DMS114 treated with DMSO at 0.1 percent for 48 hours (cell line): ENCODE results near the gene MYO9A.
"Not testable (repeated sequence)": the region's sequence is repeated elsewhere in the genome, so short reads cannot be mapped to it uniquely, and the experiment has no call there.

Experiments used
- DNase-seq: peaks from one replicate; lab custom pipeline; 2025; ENCODE audit not compliant: unreplicated experiment; lab: John Stamatoyannopoulos, UW

Gene MYO9A

GRCh38 chr15:72042865-72043264 is 75.1 kb downstream of the MYO9A start:
- DNase-seq: no peak

- no peak for DNase-seq
These were observed 75.9 kb downstream of the MYO9A start for GRCh38 chr15:72042054-72042453.

GRCh38 chr15:72037321-72037720 is 80.6 kb downstream of the MYO9A start:
- no peak for DNase-seq

GRCh38 chr15:72034859-72035650 is 82.9 kb downstream of the MYO9A start:
- no peak for DNase-seq

DNA sequence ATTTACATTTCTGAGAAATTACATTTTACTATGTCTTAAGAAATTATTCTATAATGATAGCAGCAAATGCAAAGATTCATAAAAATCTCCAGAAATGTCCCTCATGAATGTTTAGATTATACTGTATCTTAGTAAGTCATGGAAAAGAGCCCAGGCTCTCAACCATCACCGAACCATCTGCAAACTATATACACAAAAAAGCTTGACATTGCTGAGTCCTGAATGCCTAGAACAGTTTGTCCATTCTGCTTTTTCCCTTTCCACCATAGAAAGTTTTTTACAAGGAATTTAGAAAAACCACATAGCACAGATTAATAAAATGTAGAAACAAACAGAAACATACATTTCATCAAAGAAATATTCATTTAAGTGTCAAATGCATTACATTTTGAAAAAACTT is 83.6 kb downstream of the MYO9A start:
- DNase-seq: no peak

- DNase-seq: no peak
These were observed 84.2 kb downstream of the MYO9A start for GRCh38 chr15:72033711-72034110.

GRCh38 chr15:72033285-72033684 is 84.7 kb downstream of the MYO9A start:
- no peak for DNase-seq

DNA sequence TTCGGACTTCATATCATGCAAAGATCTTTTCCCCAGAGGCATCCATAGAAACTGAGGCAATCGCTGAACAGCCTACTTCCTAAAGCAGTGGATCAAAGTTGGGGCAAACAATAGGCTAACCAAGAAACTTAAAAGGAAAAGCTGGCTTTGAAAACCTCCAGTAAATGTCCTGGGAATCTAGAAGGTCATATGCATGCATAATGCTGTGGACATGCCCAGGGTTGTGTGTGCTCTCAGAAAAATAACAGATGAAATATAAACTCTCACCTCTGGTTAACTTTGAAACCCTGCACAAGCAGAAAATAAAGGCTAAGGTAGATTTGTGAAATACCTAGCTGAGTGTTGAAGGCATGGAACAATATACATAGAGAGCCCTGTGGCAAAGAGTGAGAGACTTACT is 96.3 kb downstream of the MYO9A start:
- no peak for DNase-seq

DNA sequence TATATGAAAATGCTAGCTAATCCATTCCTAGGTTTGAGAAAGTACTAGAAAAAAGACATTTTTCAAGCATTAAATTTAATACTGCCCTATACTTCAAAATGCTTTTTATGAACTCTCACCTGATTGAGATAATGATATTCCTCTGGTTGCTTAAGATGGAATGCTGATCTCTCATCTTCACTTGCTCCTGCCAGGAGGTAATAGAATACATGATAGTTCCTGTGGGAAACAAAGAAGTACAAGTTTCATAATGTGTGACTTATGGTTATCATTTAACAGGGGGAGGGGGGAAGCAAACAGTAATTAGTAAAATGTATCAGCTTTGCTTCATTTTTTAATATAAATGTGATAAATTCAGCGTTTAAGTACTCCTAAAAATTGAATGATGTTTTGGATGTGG is 97.2 kb downstream of the MYO9A start:
- DNase-seq: no peak

- not testable (repeated sequence) for DNase-seq
These were observed 103.4 kb downstream of the MYO9A start for GRCh38 chr15:72014555-72014954.

GRCh38 chr15:72013703-72014102 is 104.2 kb downstream of the MYO9A start:
- no peak for DNase-seq

DNA sequence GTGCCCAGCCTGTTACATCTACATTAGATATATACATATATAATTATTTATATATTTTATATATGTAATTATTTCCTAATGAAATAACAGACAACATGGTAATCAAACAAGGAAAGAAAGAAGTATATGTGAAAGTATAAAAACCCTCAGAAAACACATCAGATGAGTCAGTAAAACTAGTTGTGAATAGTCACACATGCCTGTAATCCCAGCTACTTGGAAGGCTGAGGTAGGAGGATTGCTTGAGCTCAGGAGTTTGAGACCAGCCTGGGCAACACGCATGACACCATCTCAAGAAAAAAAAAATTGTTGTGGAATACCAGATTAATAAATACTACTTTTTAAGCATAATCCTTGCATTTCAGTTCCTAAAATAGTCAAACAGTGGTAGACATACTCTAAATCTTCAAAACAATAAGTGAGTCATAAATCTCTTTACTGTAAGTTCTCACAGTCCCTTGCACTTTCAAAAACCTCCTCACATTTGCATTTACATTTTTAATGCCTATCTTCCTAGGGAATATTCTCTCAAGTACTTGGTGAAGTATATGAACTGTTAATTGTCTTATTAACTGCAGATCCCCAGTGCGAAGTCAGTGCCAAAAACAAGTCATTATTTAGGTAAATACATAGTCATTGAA is 106.5 kb downstream of the MYO9A start:
- no peak for DNase-seq

- no peak for DNase-seq
These were observed 108.7 kb downstream of the MYO9A start for GRCh38 chr15:72009222-72009621.

DNA sequence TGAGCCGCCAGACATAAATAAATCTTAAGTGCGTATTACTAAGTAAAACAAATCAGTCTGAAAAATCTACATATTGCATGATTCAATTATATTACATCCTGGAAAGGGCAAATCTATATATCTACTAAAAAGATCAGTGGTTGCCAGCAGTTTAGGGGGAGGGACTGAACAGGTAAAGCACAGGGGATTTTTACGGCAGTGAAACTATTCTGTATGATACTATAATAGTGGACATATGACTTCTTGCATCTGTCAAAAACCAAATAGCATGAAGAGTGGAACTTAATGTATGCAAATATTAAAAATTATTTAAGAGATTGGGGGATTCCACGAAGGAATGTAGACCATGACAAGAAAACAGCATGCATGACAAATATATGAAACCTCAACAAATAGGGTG is 111.6 kb downstream of the MYO9A start:
- DNase-seq: no peak

DNA sequence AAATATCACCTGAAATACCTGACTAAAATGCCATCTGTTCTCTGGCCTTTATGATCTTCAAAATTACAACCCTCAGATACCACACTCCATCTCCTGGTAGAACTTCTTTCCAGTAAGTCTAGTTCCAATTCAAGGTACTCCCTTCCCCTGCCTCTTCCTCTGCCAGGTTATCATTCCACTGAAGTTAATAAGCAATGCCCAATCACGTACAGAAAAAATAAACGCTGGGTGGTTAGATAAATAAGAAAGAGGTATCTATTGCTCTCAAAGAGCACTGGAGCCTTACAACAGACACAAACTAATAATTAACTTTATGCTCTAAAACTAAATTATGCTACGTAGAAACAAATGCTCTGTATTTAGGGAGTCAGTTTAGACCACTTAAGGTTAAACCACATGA is 112.5 kb downstream of the MYO9A start:
- DNase-seq: no peak

- no peak for DNase-seq
These were observed 118.1 kb downstream of the MYO9A start for GRCh38 chr15:71999807-72000206.

- not testable (repeated sequence) for DNase-seq
These were observed 119.2 kb downstream of the MYO9A start for GRCh38 chr15:71998717-71999116.

DNA sequence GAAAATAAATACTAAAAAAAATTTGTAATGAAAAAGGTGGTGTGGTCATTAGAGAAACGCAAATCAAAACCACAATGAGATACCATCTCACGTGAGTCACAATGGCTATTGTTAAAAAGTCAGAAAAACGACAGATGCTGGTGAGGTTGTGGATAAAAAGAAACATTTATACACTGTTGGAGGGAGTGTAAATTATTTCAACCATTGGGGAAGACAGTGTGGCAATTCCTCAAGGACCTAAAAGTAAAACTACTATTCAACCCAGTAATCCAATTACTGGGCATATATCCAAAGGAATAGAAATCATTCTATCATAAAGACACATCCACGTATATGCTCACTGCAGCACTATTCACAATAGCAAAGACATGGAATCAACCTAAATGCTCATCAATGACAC is 120.3 kb downstream of the MYO9A start:
- no peak for DNase-seq

GRCh38 chr15:71975816-71976150 is 142.2 kb downstream of the MYO9A start:
- DNase-seq: no peak

- no peak for DNase-seq
These were observed 143.7 kb downstream of the MYO9A start for GRCh38 chr15:71974211-71974610.

GRCh38 chr15:71973366-71973765 is 144.6 kb downstream of the MYO9A start:
- no peak for DNase-seq

DNA sequence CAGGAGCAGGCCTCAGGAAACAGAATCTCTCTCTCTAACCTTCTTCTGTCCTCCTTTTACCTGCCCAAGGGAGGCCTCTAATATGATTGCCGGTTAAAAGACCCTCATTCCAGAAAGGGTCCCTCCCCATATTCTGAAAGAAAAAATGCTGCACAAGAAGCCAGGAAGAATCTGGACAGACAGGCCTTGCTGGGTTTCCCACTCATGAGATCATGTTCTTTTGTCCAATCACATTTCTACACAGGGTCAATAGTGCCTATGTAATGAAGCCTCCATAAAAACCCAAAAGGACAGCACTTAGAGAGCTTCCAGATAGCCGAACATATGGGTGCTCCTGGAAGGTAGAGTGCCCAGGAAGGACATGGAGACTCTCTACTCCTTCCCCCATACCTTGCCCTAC is 146.0 kb downstream of the MYO9A start:
- no peak for DNase-seq

GRCh38 chr15:71970435-71970834 is 147.5 kb downstream of the MYO9A start:
- DNase-seq: no peak
